DMS53 (cell line): ENCODE data around the gene ADAMTS20.

ENCODE experiments used
- DNase-seq: peaks from one replicate; lab custom pipeline; 2025; lab: John Stamatoyannopoulos, UW

Gene ADAMTS20

DNA sequence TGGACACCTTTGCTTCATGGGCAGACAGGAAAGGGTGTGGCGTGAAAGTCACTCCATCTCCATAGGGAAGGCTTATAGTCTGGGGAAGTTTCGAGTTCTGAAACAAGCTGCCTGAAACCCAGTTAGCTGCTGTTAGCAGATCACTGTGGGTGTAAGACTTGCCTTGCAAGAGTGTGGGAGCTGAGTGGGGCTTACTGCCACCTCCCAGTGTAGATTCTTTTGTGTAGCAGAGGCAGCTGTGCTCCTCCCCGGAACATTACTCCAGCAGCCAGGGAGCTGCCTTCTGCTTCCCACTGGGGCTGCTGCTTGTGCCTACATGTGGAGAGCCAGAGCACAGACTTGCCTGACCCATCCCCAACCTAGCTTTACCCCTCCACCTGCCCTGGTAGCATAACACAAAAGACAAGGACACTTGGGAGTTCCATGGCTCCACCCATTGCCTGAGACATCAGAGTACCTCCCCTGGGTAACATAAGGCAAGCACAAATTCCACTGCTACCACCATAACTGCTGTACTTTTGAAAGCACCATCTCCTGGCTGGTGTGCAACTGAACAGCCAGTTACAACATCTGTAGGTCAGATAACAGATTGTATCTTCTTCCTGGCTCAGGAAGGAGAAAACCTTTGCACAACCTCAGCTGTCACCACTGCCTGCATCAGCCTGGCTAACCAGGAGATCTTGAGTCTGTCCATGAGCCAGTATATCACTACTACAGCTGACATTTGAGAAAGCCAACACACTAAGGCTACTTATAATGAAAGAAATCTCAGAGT is 69.5 kb downstream of the ADAMTS20 start:
- no peak for DNase-seq

DNA sequence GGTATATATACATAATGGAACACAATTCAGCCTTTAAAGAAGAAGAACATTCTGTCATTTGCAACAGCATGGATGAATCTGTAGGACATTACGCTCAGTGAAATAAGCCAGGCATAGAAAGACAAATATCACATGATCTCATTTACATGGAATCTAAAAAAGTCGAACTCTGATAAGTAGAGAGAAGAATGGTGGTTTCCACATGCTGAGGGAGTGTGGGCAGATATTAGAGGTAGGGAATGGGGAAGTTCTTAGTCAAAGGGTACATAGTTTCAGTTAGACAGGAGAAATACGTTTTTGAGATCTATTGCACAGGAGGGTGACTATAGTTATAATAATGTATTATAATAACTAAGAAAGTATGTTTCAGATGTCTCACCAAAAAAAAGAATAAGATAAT is 71.4 kb downstream of the ADAMTS20 start:
- no peak for DNase-seq

DNA sequence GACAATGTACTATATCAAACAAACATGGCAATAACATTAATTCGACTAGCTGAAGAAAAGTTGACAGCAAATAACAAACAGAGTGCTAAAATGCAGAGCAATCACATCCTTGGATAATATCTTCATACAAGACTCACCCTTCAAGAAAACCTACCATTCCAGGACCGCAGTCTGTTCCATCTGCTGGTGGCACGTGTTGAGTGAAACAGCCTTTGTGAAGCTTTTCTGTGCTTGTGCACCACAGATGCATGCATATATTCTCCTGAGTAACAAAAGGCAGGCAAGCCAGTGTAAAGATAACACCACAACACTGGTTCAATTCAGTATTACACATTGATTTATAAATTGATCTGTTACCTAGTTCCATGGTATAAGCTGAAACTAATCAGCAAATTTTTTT is 89.3 kb downstream of the ADAMTS20 start:
- no peak for DNase-seq

DNA sequence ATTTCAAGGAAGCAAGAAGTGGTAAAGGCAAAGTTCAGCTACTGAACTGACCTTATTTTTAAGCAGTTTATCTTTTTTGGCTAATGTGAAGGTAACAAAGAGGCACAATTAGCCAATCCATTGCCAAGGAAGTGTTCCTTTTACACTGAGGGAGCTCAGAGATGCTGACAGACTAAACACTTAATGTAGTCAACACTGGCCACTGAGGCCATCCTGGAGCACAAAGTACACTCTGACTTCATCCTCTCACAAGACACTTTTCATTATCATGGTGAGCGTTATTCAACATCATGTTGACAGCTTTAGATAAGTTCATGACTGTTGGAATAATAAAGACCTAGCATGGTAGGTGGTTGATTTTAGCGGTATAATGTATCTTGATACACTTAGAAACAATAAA is 89.9 kb downstream of the ADAMTS20 start:
- no peak for DNase-seq

DNA sequence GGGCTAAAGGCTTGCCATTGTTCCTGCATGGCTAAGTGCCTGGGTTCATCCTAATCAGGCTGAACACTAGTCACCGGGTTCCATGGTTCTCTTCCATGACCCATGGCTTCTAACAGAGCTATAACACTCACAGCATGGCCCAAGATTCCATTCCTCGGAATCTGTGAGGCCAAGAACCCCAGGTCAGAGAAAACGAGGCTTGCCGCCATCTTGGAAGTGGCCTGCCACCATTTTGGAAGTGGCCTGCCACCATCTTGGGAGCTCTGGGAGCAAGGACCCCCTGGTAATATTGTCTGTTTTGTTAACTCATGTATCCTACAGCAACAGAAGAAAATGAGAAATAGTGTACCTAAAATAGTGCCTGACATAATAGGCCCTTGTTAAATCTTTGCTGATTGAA is 92.7 kb downstream of the ADAMTS20 start:
- DNase-seq, result no peak

DNA sequence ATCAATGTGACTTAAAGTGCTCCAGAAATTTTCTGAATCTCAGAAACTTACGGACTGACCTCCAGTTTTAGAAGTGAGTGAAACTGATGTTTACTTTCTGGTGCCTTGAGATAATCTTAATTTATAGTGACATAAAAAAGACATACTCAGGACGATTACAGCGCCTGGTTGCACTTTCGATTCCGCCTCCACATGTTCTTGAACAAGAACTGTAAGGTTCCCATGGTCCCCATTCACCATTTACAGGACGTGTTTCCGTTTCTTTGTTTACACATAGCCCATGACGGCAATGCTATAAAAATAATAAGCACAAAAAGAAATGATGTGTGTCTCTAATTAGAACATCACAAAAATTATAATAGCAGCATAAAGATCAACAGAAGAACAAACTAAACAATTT is 98.2 kb downstream of the ADAMTS20 start:
- no peak for DNase-seq

DNA sequence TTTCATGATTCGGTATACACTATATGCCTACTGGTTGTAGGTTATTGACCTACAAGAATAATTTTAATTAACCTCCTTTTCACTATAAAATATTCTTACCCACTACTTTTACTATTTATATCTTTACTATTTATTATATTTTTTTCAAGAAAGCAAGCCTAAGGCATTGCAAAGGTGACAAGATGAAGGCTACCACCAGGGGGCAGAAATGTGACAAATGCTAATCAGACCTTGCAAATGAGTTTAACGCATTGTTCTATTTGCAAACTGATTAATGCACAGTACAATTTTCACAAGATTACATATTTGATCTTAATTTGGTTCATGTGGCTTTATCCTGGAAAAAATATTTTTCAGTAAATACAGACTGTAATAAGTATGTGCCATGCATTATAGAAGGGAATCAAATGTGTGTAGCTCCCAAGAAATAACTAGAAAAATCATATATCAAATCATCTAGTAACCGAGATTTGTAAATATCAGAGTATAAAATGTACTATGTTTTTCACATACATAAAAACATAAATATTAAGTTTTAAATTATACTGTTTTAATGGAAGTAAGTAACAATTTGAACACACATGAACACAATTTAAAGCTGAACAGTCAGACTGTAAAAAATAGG is 107.0 kb downstream of the ADAMTS20 start:
- DNase-seq, result peak; percentile 93

DNA sequence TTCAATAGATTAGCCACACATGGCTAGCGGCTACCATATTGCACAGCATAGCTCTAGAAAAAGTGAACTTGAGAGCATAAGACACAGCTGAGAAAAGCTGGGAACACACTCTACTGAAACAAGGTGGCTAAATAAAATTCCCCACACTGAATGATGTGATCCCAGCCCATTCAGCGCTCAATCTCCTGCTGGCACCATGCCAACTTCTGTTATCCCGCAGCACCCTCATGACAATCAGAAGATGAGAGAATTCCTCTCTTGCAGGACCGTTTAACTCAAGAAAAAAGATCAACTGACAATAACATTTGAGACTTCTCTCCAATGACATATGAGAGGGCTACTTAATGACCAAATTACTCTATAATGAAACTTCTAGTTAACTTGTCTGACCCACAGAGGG is 115.4 kb downstream of the ADAMTS20 start:
- DNase-seq, result no peak

DNA sequence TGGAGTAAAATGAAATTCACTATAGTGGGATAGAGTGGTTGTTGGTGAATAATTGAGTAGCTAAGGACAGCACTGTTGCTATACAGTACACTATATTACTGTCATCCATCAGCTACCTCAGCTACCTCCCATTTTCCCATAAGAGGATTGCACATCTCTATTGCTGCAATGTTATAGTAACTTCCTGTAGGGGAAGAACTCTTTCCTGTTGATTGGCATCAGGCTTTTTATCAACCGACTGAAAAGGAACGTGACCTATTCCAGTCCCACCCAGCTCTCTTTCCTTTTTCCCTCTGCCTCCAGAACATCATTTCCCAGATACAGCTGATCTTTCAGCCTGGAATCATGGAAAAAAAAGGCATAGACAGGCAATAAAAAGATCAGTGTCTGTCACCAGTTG is 117.4 kb downstream of the ADAMTS20 start:
- no peak for DNase-seq

DNA sequence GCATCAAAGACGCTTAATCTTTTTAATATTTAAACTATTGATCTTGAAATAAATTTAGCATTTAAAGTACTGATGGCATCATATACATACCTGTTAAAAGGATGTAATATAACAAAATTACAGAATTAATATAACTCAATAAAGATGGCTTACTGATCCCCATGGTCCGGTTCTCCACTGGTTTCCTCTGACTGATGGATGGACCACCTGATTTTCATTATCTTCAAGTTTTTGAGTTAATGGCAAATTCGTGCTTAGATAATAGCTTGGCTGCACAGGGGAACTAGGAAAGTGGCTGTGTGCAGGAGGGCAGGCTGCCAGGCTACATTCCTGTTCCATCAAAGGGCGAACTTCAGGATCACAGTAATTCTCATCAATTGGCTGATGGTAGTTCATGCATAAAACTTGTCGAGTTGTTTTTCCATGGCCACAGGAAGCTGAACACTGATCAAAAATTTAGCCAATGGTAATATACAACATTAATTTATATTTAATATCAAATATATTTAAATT is 123.9 kb downstream of the ADAMTS20 start:
- DNase-seq, result no peak

DNA sequence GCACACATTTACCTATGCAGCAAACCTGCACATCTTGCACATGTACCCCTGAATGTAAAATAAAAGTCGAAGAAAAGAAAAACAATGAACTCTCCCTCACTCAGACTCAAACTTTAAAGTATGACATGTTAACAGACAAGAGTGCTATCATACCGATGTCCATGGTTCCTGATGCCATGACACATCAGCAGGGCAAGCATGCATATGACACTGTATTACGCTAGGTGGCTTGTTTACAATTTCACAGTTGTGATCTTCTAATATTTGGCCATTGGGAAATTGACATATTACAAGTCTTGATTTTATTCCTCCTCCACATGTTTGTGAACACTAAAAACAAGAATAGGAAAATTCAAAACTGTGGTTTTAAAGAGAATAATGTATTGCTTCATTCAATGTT is 126.6 kb downstream of the ADAMTS20 start:
- no peak for DNase-seq

DNA sequence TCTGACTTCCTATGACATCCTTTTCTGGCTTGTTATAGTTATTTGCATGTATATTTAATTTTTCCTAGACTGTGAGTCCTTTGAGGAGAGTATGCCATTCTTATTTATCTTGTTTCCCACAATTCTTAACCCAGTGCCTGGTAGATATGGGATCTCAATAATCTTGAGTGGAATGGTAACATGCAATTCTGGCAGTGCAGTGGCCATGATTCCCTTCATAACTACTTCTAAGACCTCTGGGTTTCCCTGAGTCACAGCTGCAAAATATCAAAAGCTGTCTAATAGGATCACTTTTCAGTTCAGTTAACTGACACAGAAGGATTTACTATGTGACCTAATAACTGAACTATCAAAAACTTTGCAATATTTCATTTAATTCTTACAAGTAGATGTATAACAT is 135.0 kb downstream of the ADAMTS20 start:
- DNase-seq, result no peak

DNA sequence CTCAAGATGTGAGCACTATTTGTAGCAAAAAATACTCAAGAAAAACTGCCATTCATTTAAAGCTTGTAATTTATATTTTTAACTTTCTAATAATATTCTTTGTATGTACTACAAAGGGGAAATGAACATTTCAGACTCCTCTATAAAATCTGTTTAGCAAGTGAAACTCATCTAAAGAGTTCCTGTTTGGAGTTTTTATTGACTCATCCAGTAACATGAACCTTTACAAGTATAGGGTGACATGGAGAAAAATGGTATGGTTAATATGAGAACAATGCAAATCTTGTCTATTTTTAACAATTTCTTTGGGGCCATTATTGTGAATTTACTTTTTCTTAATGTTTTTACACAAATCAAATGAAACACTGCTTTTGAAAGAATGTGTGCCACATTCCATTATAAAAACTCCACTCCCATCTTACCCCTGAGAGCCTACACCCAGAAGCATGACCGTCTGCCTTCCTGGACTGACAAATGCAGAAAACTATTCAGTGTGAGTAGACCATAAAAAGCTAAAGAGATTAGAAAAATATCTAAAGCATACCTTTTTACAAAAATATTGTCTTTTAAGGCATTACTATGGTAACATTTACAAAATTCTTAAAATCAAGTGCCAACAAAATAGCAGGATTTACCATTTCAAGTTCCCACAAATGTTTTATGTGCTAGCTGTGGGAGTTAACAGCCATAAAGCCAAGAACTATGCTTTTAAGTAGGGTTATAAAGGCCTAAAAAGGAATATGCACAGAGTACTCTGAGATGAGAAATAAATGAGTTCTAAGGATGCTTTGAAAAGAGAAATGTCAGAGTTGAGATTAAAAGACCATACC is 144.0 kb downstream of the ADAMTS20 start:
- DNase-seq, result peak; percentile 37

DNA sequence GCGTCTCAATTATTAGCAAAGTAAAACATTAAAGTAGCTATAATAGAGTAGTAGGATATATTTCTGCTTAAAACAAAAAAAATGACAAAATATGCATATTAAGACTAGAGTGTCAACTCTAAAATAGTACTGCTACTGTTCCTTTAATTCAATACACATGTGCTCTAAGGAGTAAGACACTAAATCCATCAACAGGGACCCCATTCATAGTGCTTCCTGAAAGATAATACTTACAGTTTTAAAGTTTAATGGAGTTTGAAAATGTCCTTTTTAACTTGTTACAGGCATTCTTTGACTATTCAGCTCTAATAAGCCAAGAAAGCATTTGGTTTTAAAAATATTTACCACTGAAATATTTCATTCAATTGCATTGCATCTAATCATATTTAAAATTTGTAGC is 145.2 kb downstream of the ADAMTS20 start:
- DNase-seq, result no peak

DNA sequence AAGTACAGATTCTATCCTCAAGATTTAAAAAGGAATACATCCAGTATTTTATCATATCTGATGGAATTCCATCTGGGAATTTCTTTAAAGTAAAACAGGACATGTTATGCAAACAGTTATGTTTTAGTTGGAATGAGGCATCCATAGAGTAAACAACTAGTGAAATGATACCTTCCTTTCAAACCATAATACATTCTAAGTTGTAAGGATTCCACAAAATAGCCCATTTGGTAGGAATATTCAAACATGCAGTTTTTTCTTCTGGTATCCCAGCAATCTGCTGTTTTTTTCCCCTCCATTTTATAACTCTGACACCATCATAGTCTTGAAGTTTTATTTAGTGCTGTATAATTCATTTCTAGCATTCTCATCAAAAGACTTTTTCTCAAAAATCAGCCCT is 149.6 kb downstream of the ADAMTS20 start:
- DNase-seq, result no peak

DNA sequence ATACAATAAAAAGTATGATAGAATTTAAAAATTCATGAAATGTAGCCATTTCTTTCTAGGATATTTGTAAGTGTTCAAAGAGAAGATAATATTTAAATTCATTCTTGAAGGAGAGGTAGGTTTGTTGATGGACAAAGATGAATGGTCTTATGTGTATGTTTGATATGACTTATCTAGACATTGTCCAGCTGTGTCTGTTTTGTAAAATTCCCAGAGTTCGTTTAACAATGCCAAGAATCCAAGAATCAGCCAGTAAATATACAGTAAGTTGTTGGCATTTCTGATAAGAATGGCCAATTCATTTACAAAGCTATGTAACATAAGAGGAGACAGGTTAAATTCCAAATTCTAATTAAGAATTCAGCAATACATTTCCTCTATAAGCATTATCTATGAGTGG is 150.9 kb downstream of the ADAMTS20 start:
- no peak for DNase-seq

DNA sequence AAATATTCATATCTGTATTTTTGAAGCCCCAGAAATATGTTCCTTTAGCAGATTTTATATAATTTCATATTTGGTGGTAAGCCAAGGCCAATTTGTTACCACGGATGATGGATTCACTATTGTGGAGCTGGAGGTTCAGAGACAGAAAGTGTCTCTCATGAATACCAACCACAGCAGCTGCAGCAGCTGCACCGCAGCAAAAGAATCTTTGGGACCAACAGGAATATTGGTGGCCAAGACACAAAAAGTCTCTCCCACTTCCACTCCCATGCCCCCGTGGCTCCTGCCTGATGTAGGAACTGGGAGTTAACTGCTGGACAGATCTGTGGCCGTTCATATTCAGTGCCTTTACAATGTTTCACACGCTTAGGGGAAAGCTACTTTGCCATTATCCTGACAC is 155.3 kb downstream of the ADAMTS20 start:
- DNase-seq, result no peak

DNA sequence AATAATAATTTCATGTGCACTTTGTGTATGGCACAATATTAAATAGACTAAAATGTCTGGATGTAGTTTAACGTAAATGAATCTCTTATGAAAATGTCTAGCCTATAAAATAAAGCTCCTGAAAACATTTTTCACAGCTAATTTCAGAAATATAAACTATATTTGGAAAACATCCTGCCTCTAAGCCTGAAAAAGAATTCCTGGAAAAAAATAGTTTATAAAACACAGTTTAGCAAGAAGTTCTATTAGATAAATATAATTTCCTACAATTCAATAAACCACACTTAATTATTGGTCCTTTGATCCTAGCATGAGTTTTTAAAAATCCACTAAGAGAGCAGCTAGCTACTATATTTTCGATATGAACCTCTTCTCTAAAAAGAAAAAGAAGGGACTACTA is 159.9 kb downstream of the ADAMTS20 start:
- DNase-seq, result no peak

DNA sequence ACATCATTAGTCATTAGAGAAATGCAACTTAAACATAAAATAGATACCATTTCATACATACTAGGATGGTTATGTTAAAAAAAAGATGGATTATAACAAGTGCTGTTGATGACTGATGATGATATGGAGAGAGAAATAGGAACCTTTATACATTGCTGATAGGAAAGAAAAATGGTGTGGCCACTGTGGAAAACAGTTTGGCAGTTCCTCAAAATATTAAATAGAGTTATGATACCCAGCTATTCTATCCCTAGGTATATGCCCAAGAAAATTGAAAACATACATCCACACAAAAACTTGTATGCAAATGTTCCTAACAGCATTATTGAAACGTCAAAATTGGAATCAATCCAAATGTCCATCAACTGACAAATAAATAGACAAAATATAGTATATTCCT is 170.1 kb downstream of the ADAMTS20 start:
- DNase-seq, result no peak

DNA sequence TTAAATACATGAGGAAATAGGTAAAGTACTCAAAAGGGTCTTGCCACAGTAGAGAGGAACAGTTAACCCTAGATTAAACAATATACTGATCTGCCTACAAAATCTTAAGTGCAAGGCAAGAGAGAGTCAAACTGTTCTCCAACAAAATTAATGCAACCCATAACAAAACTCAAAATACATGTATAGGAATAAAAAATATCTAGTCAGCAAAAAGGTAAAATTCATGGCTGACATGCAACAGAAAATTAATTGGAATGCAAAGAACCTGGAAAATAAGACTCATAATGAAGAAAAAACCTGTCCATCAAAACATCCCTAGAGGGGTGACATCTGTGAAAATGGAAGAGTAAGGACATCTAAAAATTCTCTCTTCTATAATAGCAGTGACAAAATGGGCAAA is 173.6 kb downstream of the ADAMTS20 start:
- no peak for DNase-seq

DNA sequence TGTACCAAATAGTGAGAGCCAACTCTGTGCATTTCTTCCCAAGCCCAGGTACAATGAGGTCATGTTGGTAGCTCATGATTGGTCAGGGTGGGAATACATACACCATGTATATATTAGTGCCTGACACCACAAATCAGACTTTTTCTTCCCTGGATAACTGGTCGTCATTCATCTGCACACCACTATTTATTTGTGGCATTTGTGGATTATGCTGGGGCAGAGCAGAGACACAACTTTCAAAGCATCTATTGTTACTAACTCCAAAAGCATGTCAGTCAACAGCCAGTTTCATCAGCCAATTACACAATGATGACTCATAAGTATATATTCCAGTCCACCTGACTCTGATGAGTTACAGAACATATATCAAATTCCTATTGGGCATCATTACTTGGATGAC is 181.7 kb downstream of the ADAMTS20 start:
- DNase-seq, result peak; percentile 90

DNA sequence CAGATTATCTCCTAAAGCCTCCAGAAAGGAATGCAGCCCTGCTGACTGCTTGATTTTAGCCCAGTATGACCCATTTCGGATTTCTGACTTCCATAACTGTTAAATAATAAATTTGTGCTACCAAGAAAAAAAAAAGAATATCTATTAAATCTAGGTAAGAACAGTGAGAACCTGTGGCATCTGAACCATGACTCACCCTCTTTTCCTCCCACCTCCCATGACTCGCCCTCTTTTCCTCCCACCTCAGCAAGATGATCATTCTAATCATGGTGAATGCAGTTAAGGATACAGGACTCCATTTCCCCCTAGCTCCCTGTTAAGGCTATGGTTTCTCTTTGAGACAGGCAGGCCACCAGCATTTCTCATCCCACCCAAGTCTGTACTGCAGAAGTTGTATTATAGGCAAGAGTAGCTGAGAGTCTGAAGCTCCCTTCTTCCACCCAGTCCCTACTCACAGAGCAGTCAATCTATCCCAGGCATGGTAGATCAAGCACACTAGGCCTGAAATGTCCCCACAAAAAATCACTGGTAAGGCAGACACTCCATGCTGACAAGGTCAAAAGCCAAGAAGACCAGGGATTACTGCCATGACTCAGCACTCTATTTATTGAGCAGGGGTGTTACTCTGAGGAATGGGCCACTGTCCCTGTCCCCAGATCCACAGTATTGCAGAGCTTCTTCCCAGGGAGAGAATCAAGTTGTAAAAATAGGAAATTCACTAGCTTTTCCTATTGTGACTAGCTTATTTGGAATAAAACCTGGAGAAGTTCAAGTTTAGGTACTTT is 188.9 kb downstream of the ADAMTS20 start:
- DNase-seq, result peak; percentile 70
